HL-60 (cell line): Measurements from ENCODE around the gene S100A16.

ENCODE experiments used
- TF ChIP-seq, protein P1 (sequence below): IDR thresholded peaks from 2 replicates; pipeline ENCODE4 v1.6.1; 2012; ENCODE audit warnings: low read depth; ENCODE audit not compliant: insufficient replicate concordance
- TF ChIP-seq, protein P2 (sequence below): IDR thresholded peaks from one replicate; pipeline ENCODE4 v1.5.1; 2011; ENCODE audit warnings: low read length, control low read depth, inconsistent platforms; ENCODE audit not compliant: insufficient read depth

DNA sequence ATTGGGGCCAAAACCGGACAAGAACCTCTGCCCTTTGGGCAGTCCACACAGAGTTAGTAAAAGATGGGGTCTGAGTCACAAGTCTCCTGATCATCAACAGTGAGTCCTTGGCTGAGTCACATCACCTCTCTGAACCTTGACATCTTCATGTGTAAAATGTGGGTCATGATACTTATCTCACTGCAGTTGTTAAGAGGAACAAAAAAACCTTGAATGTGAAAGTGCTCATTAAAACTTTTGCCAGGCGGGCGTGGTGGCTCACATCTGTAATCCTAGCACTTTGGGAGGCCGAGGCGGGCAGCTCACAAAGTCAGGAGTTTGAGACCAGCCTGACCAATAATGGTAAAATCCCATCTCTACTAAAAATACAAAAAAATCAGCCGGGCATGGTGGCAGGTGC, 15.7 kb downstream of the S100A16 start:
- TF ChIP-seq, protein P1, sequence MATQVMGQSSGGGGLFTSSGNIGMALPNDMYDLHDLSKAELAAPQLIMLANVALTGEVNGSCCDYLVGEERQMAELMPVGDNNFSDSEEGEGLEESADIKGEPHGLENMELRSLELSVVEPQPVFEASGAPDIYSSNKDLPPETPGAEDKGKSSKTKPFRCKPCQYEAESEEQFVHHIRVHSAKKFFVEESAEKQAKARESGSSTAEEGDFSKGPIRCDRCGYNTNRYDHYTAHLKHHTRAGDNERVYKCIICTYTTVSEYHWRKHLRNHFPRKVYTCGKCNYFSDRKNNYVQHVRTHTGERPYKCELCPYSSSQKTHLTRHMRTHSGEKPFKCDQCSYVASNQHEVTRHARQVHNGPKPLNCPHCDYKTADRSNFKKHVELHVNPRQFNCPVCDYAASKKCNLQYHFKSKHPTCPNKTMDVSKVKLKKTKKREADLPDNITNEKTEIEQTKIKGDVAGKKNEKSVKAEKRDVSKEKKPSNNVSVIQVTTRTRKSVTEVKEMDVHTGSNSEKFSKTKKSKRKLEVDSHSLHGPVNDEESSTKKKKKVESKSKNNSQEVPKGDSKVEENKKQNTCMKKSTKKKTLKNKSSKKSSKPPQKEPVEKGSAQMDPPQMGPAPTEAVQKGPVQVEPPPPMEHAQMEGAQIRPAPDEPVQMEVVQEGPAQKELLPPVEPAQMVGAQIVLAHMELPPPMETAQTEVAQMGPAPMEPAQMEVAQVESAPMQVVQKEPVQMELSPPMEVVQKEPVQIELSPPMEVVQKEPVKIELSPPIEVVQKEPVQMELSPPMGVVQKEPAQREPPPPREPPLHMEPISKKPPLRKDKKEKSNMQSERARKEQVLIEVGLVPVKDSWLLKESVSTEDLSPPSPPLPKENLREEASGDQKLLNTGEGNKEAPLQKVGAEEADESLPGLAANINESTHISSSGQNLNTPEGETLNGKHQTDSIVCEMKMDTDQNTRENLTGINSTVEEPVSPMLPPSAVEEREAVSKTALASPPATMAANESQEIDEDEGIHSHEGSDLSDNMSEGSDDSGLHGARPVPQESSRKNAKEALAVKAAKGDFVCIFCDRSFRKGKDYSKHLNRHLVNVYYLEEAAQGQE, result no peak
- TF ChIP-seq, protein P2, sequence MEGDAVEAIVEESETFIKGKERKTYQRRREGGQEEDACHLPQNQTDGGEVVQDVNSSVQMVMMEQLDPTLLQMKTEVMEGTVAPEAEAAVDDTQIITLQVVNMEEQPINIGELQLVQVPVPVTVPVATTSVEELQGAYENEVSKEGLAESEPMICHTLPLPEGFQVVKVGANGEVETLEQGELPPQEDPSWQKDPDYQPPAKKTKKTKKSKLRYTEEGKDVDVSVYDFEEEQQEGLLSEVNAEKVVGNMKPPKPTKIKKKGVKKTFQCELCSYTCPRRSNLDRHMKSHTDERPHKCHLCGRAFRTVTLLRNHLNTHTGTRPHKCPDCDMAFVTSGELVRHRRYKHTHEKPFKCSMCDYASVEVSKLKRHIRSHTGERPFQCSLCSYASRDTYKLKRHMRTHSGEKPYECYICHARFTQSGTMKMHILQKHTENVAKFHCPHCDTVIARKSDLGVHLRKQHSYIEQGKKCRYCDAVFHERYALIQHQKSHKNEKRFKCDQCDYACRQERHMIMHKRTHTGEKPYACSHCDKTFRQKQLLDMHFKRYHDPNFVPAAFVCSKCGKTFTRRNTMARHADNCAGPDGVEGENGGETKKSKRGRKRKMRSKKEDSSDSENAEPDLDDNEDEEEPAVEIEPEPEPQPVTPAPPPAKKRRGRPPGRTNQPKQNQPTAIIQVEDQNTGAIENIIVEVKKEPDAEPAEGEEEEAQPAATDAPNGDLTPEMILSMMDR, result no peak
